Calu3 (cell line): Measurements from ENCODE around the gene MYOF. TPM values are rescaled to one million over a fixed set of nuclear protein-coding genes. Genes with fewer than 3 reads are reported as not detected.

ENCODE experiments used
- BruUV-seq: library from RNA; stranded (reverse); fragments of 400-500 nt; replicated peaks from 2 replicates; lab custom pipeline; 2021; lab: Mats Ljungman, UMichigan
- CTCF ChIA-PET: fragments of 300-600 bp; sonication (Branson Sonifier 250); formaldehyde crosslinking; loops from one replicate; lab custom pipeline; 2022; ENCODE audit warnings: antibody characterized with exemption; lab: Charles Lee
- DNase-seq: peaks from one replicate; pipeline ENCODE4 v3.0.0; 2022
- H3K27ac Mint-ChIP-seq: one replicate; pipeline ENCODE4 v1.8.0; 2022; ENCODE audit warnings: mixed read lengths; ENCODE audit not compliant: unreplicated experiment
- H3K27me3 Mint-ChIP-seq: one replicate; pipeline ENCODE4 v1.8.0; 2022; ENCODE audit warnings: mixed read lengths; ENCODE audit not compliant: unreplicated experiment
- H3K36me3 Mint-ChIP-seq: one replicate; pipeline ENCODE4 v1.8.0; 2022; ENCODE audit warnings: mild to moderate bottlenecking, moderate library complexity, mixed read lengths; ENCODE audit not compliant: insufficient read depth, unreplicated experiment
- H3K4me1 Mint-ChIP-seq: one replicate; pipeline ENCODE4 v1.8.0; 2022; ENCODE audit warnings: mild to moderate bottlenecking, low read depth, mixed read lengths; ENCODE audit not compliant: unreplicated experiment
- H3K4me3 Mint-ChIP-seq: one replicate; pipeline ENCODE4 v1.8.0; 2022; ENCODE audit warnings: mild to moderate bottlenecking, low read depth, moderate library complexity, mixed read lengths; ENCODE audit not compliant: unreplicated experiment
- H3K9me3 Mint-ChIP-seq: one replicate; pipeline ENCODE4 v1.8.0; 2022; ENCODE audit warnings: low read depth, mixed read lengths; ENCODE audit not compliant: unreplicated experiment
- intact Hi-C: fragments of 100-400 bp; cut with micrococcal nuclease; formaldehyde crosslinking; loops from one replicate; pipeline ENCODE4 v1.10.0; 2022; ENCODE audit not compliant: unreplicated experiment
- total RNA-seq: library from RNA; stranded (reverse); gene quantifications from 2 replicates; pipeline ENCODE4 v1.2.3, GENCODE V29; 2022
- TF ChIP-seq, protein P1 (sequence below): fragments of 200-600 bp; IDR thresholded peaks from one replicate; pipeline ENCODE4 v1.8.0; 2022; ENCODE audit warnings: antibody characterized with exemption; ENCODE audit not compliant: unreplicated experiment

MYOF gene
- total RNA-seq, 1 experiment from 2014 or later, result 474 TPM

DNA sequence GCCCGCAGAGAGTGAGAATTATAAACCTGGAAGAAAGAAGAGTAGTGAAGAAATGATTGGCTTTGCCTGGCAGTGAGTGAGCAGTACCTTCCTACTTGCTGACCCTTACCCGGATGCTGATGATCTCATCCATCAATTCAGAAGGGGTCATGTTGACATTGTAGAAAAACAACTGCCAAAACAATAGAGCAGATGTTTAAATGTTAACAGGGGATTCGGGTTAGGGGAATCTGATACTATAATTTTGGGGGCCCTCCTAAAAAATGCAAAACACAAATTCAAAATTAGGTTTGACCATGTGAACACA is 78.1 kb downstream of the MYOF start:
- Mint-ChIP-seq H3K27ac (peak overlapping the region; percentile 39), H3K36me3 (peaks cover 89% of the 10 kb centered on the region), H3K4me1 (no peaks in the 10 kb centered on the region), H3K27me3 (no peaks in the 10 kb centered on the region), H3K9me3 (no peaks in the 10 kb centered on the region), H3K4me3 (no peak overlapping the region)
- DNase-seq, result no peak
- BruUV-seq, result no TSS peak
- TF ChIP-seq, protein P1, sequence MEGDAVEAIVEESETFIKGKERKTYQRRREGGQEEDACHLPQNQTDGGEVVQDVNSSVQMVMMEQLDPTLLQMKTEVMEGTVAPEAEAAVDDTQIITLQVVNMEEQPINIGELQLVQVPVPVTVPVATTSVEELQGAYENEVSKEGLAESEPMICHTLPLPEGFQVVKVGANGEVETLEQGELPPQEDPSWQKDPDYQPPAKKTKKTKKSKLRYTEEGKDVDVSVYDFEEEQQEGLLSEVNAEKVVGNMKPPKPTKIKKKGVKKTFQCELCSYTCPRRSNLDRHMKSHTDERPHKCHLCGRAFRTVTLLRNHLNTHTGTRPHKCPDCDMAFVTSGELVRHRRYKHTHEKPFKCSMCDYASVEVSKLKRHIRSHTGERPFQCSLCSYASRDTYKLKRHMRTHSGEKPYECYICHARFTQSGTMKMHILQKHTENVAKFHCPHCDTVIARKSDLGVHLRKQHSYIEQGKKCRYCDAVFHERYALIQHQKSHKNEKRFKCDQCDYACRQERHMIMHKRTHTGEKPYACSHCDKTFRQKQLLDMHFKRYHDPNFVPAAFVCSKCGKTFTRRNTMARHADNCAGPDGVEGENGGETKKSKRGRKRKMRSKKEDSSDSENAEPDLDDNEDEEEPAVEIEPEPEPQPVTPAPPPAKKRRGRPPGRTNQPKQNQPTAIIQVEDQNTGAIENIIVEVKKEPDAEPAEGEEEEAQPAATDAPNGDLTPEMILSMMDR, result no peak
- intact Hi-C loops, result no loop called here
- CTCF ChIA-PET, result no interaction called here

DNA sequence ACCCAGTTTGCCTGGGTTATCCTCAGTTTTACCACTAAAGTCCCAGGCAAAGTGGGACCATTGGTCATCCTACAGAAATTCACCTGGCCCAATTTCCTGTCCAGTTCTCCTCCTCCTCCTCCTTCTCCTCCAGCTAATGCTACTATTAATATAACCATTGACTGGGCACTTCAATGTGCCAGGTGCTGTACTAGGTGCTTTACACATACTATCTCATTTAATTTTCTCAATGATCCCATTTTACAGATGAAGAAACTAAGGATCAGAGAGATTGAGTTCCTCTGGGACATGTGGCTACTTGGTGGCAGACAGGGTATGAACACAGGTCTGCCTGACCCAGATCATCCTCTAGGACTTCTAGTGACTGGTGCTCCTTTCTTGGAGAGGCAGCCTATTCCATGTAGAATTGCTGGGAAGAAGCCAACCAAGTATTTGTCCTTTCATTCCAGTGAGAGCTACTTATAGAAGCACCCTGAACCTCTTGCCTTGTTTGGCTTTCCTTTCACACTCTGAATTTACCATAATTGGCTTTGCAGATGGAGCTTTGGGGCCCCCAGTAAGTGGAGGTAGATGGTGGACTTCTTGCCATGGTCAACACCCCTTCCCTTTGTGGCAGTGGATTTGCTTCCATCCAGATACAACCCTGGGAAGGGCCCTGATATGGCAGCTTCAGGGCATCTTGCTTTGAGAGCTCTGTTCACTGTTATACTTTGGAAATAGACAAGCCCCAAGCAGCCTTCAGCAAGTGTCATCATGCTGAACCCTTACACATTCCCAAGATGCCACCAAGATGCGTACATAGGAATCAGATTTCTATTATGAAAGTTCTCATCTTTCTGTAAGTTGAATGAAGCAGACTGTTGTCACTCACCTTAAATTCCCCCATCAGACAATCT is 78.7 kb downstream of the MYOF start:
- TF ChIP-seq, protein P1, result no peak
- DNase-seq, result no peak
- H3K4me3 Mint-ChIP-seq, result no peak overlapping the region
- no peaks in the 10 kb centered on the region for H3K9me3 Mint-ChIP-seq
- CTCF ChIA-PET, result no interaction called here
- BruUV-seq, result no TSS peak
- H3K27me3 Mint-ChIP-seq, result no peaks in the 10 kb centered on the region
- peaks cover 2% of the 10 kb centered on the region for H3K4me1 Mint-ChIP-seq
- intact Hi-C loops, result no loop called here
- H3K27ac Mint-ChIP-seq, result peak overlapping the region; percentile 39
- peaks cover 89% of the 10 kb centered on the region for H3K36me3 Mint-ChIP-seq

DNA sequence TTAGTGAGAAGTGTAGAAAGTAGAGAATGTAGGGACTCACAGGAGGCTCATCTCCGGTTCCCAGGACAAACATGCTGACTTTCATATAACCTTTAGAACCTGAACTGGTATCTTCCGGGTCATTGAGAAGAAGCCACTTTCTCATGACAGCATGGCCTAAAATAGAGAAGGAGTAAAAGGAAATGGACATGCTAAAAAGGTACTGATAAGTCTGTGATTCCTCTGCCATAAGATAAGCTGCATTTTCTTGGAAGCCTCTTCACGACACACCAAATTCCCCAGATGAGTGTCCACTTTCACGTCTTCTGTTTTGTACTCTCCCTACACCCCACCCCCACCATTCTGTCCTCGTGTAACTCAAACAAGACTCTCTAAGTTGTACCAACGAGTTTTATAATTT is 79.9 kb downstream of the MYOF start:
- BruUV-seq, result no TSS peak
- no peak overlapping the region for H3K27ac Mint-ChIP-seq
- CTCF ChIA-PET, result interaction anchor here (0.7 kb wide), 1 partner anchor 61 kb away, joined by 3 read pairs; no protein-coding TSS in a partner anchor
- H3K27me3 Mint-ChIP-seq, result no peaks in the 10 kb centered on the region
- TF ChIP-seq, protein P1, result no peak
- no peak overlapping the region for H3K4me3 Mint-ChIP-seq
- intact Hi-C loops, result no loop called here
- peaks cover 10% of the 10 kb centered on the region for H3K4me1 Mint-ChIP-seq
- no peak for DNase-seq
- peaks cover 87% of the 10 kb centered on the region for H3K36me3 Mint-ChIP-seq
- H3K9me3 Mint-ChIP-seq, result no peaks in the 10 kb centered on the region

DNA sequence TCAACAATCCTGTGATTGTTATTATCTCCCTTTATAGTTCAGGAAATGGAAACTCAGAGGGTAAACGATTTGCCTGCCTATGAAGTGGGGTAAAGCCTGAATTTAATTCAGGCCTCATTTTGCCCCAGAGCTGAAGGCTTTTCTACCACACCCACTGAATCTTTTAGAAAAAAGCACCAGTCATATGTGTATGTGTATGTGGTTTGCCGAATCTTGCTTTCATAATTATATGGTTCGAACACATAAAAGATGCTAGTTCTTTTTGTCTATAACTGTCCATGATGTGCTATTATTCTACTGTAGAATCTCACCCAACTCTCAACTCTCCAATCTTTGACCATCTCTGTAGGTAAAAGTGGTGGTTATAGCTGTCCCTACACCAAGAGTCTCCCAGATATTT is 83.6 kb downstream of the MYOF start:
- Mint-ChIP-seq H3K9me3 (no peaks in the 10 kb centered on the region), H3K4me3 (peak overlapping the region; percentile 20), H3K27ac (peak overlapping the region; percentile 86), H3K36me3 (peaks cover 80% of the 10 kb centered on the region), H3K27me3 (no peaks in the 10 kb centered on the region), H3K4me1 (peaks cover 10% of the 10 kb centered on the region)
- intact Hi-C loops, result no loop called here
- DNase-seq, result no peak
- CTCF ChIA-PET, result no interaction called here
- no TSS peak for BruUV-seq
- TF ChIP-seq, protein P1, result no peak
